OCI-LY1 (cell line): ENCODE results near the gene NEDD4L.

ENCODE experiments used
- EZH2 ChIP-seq: fragments of 200-600 bp; sonication (generic), shearing (Covaris generic); IDR thresholded peaks from 2 replicates; pipeline ENCODE4 v1.8.0; 2017; ENCODE audit warnings: borderline replicate concordance, mixed run types, mild to moderate bottlenecking, antibody characterized with exemption, low read length, moderate library complexity, mixed read lengths
- TF ChIP-seq, protein P1 (sequence below): fragments of 200-600 bp; sonication (generic), shearing (Covaris generic); IDR thresholded peaks from 2 replicates; pipeline ENCODE4 v1.5.1; 2017; ENCODE audit warnings: mild to moderate bottlenecking, antibody characterized with exemption, low read length, moderate library complexity, mixed read lengths

DNA sequence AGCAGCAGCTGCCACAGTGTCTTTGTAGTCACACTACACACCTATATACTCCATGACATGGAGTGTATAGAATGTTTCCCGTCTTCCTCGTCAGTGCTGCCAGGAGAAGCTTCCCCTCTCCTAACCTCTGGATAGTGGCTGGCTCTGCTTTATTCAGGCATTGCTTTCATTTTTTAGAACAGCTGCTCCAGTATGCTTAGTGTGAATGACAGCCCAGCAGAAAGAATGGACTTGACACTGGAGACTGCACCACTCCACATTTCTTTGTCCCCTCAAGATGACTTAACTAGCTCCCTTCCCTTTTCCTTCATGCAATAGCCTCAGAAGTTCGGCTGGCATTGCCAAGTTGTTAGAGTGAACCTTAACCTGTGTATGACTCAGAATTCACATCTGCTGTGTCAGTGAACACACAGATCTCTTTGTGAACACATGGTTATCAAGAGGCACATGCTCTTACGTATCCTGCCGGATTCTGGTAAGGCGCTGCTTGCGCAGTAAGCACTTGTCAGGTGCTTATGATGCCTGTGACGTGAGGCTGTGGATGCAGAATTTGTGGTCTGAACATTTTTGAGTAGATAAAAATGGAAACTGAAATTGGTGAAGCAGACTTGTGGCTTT is 73.9 kb downstream of the NEDD4L start:
- TF ChIP-seq, protein P1, sequence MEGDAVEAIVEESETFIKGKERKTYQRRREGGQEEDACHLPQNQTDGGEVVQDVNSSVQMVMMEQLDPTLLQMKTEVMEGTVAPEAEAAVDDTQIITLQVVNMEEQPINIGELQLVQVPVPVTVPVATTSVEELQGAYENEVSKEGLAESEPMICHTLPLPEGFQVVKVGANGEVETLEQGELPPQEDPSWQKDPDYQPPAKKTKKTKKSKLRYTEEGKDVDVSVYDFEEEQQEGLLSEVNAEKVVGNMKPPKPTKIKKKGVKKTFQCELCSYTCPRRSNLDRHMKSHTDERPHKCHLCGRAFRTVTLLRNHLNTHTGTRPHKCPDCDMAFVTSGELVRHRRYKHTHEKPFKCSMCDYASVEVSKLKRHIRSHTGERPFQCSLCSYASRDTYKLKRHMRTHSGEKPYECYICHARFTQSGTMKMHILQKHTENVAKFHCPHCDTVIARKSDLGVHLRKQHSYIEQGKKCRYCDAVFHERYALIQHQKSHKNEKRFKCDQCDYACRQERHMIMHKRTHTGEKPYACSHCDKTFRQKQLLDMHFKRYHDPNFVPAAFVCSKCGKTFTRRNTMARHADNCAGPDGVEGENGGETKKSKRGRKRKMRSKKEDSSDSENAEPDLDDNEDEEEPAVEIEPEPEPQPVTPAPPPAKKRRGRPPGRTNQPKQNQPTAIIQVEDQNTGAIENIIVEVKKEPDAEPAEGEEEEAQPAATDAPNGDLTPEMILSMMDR: no peak
- no peak for TF ChIP-seq EZH2
